Measurements from ENCODE around the gene FGF8.

Gene FGF8

DNA sequence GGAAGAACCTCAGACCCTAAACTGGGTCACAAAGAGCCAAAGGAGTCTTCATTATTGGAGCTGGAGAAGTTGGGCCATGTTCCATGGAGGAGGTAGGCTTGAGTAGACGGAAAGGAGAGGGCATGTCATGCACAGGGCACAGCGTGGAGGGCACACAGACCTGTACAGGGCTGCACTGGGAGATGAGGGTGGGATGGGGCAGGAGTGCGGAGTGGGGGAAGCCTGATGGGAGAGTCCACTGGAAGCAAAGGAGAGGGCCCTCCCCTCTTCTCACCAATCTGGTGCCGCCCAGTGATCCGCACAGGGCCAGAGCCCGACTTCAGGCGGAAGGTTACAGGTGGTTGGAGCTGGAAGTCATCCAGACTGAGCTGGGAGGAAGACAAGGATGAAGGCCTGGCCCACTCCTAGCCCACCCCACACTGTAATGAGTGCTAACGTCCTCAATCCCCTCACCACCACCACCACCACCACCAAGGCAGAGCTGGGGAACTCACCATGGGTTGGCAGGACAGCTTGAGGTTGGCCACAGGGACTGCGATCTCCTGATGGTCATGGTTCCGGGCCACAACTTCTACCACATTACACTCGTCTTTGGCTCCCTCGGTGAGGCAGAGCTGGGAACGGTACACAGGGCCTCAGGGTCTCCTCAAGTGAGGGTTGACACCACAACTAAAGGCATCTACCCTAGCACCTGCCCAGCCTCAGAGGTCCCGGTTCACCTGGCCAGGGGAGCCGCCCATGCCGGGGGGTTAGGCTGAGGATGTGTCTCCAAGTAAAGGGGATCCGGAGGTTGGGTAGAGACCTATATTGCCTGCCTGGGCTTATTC lies 6.3 kb upstream of the FGF8 start:
- DNase-seq = no peak

DNA sequence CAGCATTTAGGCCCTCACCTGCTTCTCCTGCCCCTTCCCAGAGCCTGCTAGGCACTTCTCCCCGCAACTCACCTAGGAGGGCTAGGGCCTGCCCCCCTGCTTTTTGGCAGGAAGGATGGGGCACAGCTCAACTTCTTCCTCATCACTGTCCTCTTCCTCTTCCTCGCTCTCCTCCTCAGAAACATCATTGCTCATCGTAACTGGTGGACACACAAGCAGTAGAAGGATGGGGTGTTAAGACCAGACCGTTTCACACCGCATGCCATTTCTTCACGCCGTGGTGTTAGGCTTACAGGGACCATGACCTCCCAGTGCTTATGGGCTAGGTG lies 5.7 kb upstream of the FGF8 start:
- DNase-seq = no peak

DNA sequence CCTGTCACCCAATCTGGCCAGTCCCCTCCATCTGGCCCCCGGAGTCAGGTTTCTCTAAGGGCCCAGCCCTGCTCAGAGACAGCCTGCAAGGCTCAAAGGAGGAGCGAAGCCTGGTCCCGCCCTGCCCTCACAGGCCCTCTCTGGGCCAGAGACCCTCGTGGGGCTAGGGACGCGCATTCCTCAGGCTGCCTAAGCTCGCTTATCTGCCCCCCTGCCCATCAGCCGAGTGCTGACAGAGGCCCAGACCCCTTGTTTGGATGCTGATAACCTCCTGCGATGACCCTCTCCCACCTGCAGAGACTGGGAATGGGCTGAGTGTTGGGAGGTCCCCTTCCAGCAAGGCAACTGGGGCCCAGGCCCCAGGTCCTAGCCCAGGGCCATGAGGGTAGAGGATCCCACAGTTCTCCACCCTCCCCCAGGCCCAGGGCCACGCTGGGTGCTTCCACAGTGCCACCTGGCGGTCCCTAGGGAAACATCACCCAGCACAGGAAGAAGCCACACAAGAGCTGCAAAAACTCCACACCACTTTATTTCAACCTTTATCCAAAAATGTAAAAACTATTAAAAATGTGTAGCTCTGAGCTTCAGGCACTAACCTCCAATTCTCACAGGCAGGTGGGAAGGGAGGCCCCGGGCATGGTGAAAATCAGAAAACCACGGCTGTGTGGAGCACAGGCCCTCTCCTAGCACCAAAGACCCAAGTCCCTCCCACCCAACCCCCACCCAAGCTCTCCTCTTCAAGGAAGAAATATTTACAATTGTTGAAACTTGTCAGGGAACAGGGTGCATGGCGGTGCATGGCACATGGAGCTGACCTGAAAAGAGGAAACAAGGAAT lies 5.1 kb upstream of the FGF8 start:
- DNase-seq = no peak

DNA sequence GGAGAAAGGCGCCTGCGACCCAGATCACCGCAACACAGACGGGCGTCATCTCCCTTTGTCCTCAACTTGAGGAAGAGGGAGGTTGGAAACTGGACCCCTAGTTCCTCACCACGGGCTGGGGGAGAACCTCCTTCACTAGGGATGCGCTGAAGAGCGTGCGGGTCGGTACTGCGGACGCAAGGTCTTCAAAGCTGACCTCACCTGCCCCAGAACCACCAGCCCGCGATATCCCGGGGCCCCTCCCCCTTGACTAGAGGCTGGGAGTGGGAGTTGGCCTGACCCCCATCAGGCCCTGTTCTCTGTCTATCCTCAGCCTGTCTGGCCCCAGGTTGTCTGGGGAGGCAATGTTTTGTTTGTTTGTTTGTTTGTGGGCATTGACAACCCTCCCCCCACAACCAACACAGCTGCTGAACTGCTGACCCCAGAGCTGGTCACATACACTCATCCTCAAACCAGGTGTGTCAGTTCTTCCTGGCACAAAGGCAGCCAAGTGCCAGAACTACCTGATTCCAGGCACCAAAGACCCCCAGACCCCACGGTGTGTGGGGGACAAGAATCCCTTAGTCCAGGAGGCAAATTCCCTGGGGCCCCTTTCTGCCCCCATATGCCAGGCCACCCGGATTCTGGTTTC lies 4.4 kb upstream of the FGF8 start:
- no peak for DNase-seq

DNA sequence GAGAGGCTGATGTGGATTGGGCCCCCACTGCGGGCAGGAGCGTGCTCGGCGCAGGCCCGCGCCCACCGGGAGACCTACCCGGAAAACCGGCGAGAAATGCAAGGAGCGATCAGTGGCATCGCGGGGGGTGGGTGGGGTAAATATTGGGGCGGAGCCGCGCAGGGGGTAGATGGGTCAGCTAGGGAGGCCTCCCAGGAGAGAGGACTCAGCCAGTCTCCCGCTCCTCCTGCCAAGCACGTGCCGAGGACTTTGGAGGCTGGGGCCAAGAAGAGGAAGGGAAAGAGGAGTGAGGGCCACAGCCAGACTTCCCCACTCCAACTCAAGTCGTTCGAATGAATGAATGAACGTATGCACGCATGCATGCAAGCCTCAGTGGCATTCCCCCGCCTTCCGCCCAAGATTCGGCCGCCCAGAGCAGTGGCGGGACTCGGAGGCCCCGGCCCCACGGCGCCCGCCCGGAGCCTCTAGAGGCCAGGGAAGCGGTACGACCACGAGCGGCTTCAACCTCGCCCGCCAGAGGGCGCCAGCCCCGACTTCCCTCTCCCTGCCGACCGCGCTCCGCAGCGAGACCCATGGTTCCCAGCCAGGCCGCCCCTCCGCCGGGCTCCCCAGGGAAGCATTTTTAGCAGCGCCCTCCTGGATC lies 3.8 kb upstream of the FGF8 start:
- no peak for DNase-seq

DNA sequence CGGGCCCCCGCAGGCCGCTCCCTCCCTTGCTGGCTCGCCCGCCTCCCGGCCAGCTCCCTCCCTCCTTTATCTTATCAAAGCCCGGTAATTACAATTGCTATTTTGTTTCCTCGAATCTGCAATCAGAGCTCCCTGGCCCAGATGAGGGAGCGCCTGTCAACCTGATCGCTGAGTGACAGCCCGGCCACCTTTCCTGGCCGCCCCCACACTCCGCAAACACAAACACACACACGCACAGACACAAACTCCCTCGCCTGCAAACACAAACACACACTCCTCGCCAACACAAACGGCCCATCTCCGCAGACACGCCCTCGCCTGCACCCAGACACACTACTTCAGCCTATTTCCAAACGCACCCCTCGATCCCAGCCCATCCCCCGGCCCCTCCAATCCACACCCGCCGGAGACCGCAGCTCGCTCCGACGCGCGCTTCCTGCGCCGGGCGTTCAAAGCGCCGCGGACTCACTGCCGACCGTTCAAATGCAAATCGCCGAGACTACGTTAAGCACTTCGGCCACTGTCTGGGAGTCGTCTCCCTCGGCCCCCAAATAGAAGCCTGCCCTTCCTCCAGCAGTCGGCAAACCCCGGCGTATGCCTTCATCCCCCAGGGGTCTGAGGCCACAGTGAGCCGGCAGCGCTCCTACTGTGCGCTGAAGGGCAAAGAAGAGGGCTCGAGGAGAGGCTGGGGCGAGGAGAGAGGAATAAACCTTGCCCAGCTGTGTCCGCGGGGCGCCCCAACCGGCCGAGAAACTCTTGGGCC lies 3.0 kb upstream of the FGF8 start:
- DNase-seq = no peak

DNA sequence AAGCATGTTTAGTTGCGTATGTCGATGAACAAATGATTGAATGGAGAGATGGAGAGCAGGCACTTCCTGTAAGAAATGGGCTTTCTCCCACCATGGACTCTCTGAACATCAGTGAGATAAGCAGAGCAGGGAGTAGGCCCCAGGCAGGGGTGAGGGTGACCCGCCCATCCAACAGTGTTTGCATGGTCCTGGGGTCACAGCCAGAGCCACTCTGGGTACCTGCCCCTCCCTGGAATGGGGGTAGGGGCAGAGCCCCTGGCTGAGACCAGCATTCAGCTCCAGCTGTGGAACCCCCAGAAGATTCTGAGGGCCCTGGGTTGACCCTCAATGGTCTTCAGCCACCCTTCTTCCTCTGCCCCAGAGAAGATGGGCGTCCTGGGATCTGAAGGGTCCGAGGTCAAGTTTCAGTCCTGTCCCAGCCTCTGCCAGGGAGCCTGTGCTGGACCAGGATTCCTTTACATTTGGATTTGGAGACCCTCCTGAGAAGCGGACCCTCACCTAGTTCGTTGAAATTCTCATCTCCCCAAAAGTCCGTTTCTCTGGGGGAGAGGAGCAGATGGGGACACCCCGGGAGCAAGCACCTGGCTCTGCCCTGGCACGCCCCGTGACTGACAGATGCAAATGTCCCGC lies 2.4 kb upstream of the FGF8 start:
- DNase-seq = no peak

DNA sequence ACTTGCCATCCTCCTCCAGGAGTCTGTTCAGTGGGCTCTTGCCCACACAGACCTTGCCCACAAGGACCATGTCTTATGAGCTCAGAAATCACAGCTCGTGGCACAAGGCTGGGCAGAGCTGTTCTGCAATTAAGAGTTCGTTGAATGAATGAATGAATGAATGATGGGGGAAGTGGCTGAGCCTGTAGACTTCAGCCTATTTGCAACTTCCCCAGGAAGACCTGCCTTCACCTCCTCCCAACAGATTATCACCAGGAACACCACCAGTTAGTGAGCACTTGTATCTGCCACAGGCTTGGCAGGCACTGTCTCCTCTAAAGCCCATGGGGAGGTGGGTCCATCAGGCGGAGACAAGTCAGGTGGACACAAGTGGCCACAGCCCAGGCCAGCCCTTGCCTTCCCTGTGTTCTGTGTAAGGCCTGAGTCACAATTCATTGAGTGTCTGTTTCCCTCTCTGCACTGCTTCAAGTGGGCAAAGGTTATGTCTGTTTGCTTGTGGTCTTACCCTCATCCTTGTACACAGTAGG lies 1.8 kb upstream of the FGF8 start:
- DNase-seq = no peak

DNA sequence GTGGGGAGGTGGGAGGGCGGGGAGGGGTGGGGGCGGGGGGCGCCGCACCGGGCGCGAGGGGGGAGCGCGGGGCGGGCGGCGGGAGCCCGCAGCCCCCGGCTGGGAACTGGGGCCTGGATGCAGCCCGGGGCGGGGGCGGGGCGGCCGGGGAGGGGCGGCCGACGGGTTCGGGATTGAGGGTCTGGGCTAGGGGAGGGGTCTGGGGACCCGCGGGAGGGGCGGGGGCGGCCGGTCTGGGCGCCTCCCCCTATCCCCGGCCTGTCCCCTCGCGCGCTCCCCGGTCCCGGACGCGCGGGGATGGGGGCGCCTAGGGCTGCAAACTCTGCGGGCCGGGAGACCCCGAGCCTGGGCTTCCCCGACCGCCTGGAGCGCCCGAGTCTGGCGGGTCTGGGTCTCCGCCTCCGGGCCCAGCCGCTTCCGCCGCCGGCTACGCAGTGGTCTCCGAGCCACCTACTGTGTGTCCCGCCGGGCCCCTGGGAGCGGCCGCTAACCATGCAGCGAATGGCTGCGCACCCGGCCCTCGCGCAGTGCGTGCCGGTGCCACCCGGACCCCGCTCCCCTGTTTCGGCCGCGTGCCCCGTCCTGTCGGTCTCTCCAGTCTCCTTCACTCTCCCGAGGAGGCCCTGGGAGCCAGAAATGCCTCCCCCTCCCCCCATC lies 375 bp upstream of the FGF8 start:
- DNase-seq = no peak

DNA sequence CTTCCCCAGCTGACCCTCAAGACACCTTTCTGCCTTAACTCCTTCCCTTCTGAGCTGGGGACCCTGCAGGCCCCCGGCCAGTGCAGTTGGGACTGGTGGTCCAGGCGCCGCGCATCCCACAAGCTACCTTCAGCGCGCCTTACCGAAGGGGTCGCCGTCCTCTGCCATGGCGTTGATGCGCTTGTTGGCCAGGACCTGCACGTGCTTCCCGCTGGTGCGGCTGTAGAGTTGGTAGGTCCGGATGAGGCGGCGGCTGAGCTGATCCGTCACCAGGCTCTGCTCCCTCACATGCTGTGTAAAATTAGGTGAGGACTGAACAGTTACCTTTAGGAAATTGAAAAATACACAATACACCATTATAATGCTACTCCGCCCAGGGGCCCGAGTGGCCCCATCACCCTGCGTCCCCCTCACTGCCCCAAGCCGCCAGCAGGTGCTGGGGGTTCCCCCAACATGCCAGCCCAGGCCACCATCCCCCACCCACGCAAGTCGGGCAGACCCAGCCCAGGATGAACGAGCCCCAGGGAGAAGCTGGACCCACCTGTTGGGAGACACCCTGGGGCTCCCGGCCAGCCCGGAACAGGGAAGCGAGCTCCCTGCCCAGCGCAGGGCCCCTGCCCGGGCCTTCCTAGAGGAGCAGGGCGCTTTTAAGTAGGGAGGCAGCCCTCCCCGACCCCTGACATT lies 1.2 kb downstream of the FGF8 start:
- DNase-seq = no peak

DNA sequence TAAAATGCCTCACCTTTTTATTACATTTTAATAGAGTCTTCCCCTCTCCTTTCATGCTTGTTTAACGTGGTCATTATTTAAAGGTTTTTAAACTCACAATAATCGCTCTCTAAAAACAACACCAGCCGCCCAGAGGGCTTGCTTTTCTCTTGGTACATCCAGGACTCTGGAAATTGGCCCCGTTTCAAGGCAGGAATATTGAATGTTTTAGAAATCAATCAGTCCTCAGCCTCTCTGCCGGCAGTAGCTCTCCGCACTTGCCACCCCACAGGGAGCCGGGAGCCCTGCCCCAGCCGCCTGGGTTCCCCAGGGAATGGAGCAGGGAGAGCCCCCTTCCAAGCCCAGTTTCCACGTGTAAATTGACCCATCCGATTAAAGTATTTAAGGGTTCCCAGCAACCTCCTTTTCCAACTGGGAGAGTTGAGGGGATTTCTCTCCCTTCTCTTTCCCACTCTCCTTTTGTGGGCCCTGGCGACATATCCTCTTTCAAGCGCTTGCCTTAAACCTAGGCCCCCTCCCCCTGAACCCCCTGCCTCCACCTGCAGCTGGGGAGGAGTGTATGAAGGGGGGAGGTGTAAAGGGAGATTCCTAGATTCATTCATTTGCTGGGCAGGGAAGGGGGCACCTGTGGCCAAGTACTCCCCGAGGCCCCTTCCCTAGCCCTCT lies 1.9 kb downstream of the FGF8 start:
- DNase-seq = no peak

DNA sequence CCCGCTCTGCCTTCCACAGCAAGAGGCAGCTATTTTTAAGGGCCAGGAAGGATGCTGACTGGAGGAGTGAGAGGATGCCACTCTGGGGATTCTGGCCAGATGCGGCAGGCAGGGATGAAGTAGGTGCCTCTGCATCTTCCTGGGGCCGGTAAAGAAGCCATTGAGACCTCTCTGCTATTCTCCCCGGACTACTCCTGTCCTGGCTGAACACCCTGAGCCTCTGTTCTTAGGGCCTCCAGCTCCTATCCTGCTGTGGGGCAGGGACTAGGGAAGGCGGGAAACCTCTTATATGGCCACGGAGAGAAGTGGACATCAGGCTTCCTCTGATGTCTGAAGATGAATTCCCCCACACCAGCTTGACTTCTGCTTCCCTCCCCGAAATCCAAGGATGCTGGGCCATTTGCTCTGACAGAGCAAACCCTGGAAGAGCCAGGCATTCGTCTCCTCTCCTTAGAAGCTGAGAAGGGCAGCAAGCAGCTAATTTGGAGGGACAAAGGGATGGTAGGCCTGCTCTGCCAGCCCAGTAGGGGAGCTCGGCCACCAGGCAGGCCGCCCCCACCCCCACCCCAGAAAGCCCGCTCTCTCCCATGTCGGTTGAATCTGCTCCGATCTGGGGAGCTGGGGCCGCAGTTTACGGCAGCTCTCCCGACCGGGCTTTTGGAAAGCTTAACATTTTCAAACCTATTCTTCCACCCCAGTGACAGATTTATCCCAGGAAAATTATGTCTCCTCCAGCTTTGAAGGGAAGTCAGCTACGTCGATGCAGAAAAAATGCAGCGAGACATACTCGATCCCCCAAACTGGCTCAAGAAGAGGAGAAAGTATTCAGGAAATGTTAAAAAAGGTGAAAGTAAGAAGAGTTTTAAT lies 2.8 kb downstream of the FGF8 start:
- no peak for DNase-seq

DNA sequence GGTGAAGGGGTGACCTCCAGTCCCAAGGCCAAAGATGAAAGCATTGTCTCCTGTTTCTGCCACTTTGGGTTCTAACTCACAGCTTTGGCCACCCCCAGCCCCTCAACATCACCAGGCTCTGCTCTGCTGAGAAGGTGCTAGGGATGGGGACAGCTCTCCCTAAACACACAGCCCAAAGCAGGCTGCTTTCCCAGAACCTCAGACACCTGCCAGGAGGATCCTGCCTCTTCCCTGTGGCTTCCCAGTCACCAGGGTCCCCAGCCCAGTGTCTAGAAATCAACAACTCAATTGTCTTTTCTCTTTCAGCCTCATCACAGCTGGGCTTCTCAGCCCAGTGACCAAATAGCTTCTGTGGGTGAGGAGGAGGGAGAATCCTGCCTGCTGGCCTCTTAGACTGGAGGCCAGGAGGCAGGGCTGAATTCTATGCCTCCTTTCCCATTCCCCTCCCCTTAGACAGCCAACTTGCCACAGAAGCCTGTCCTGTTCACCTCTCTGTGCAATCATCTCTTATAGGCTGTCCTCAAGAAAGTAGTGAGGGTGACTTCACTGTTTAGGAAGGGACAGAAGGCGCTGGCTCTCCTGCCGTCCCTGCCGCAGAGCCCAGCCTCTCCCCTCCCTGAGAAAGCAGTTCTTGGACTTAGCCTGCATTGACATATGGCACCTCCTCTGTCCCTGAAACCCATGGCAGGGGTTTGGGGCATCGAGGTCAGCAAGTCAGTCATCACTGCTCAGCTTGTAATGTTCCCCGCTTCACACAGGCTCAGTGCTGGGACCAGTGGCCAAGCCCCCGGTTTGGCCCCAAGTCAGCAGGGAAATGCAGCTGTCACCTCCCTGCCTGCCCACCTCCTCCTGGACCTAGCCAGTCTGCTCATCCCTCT lies 3.7 kb downstream of the FGF8 start:
- DNase-seq = no peak

DNA sequence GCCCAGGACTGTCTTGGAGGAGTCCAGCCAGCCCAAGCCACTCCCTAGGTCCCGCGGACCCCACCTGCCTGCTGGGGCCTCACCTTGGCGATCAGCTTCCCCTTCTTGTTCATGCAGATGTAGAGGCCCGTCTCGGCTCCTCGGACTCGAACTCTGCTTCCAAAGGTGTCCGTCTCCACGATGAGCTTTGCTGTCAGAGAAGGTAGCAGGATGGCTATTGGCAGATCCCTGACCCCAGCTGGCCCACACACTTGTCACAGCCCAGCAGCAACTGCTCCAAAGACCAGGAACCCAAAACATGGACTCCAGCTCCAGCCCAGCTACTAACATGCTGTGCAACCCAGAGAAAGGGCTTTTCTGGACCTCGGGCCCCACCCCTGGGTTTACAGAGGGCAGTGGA lies 4.5 kb downstream of the FGF8 start:
- DNase-seq = no peak

DNA sequence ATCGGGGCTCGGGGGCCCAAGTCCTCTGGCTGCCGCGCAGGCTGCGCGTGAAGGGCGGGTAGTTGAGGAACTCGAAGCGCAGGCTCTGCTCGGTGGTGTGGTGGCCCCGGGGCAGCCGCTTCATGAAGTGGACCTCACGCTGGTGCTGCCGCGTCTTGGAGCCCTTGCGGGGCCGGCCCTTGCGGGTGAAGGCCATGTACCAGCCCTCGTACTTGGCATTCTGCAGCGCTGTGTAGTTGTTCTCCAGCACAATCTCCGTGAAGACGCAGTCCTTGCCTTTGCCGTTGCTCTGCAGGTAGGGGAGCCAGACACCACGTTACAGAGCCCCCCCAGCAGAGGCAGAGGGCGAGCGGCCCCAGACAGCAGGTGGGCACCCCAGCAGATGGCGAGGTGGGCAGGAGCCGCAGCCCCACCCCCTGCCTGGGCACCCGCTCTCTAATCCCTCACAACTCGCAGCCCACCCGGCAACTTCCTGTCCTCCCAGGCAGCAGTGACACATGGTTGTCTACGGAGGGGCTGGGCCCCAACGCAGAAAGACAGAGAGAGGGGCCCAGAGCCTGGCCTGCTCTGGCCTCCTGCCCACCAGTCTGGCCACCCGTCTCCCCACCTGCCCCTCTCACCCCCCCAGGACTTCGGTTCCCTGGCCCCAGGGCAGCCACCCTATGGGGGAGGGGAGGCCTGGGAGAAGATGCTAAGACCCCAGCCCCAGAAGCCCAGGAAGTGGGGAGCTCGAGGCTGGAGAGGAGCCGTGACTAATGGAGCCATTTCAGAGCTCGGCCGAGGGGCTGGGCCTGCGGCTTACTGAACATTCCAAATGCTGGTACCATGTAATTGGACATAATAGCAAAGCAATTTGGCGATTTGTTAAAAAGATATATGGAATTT lies 5.3 kb downstream of the FGF8 start:
- DNase-seq = no peak

DNA sequence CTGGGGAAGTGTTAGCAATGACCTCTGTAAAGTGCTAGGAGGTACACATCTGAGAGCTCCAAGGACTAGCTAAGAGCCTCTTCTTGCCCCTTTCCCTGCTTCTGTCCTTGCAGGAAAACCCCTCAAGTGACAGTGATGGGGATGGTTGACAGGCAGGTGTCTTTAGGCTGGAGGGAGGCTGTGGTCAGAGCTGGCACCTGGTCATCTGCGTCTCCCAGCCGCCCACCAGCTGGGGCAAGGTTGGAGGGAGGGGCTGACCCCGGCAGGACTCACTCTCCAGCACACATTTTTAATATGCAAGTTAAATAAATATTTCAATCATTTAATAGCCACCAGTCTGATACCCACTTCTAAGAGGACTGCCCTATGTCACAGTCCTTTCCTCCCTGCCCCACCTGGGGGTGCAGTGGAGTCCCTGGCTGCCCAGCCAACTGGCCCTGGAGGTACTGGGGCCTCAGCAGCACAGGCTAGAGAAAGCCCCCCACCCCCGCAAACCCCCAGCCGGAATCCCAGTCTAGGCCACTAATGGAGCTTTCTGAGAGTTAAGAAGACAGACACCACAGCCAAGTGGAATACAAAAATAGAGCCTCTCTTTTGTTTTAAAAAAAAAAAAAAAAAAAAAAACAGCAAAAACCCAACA lies 6.3 kb downstream of the FGF8 start:
- DNase-seq = no peak

DNA sequence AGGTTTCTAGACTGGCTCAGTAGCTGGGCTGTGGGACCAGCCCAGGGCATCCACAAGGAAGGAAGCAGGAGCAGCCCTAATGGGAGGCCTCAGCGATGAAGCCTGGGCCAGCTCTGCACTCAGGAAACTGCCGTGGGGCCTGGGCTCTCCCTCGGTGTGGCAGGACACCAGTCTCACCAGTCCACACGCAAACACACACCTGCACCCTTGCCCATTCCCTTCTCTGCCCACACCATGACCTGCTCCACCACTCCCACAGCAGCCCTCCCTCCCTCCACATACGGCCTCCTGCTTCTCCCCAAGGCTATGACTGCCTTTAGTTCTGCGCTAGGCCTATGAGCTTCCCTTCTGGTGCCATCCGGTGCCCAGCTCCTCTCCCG lies 7.1 kb downstream of the FGF8 start:
- no peak for DNase-seq
